HG03135 (cell line): ENCODE measurements around the gene GSG1L.
"Not testable (repeated sequence)": the region's sequence is repeated elsewhere in the genome, so short reads cannot be mapped to it uniquely, and the experiment has no call there.

Source experiments
- ATAC-seq: cut with Tn5 transposase; IDR thresholded peaks from one replicate; pipeline ENCODE4 v1.9.1; 2021; ENCODE audit warnings: mild to moderate bottlenecking, moderate library complexity; ENCODE audit not compliant: unreplicated experiment

The GSG1L gene

DNA sequence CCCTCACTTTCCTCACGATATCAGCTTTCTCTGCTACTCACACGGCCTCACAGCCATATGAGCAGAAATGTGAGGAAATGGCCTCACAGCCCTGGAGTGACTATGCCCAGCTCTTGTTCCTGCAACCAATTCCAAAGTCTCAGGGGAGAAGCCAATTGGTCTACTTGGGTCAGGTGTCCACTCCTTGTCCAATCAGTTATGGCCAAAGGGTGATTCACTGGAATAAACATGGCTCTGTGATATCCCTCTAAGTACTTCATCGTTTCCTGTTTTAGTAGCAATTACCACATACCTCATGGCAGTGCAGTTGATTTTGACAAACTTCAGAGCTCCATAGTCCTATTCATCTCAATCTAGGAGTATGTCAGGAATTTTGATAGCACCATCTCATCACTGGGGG, 318.2 kb downstream of the GSG1L start:
- no peak for ATAC-seq

DNA sequence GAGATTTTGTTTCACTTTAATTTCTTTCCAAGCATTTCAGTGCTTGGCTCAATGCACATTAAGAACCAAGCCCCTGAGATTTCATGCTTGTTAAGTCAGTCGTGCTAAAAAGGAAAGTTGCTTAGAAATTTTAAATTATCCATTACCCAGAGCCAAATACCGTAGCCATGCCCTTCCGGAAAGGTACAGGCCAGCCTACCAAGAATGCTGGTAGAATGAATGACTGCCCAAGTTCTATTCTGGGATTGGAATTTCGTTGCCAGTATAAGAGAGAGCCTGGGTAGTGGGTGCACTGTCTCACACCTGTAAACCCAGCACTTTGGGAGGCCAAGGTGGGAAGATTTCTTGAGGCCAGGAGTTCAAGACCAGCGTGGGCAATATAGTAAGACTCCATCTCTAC, 319.6 kb downstream of the GSG1L start:
- ATAC-seq: no peak

DNA sequence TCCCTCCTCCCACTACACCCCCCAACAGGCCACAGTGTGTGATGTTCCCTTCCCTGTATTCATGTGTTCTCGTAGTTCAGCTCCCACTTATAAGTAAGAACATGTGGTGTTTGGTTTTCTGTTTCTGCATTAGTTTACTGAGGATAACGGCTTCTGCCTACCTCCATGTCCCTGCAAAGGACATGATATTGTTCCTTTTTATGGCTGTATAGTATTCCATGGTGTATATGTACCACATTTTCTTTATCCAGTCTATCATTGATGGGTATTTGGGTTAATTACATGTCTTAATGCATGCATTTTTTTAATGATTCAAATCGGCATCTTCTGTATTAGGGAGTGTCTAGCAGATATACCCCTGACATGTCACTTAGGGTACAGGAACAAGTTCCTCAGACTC, 320.5 kb downstream of the GSG1L start:
- ATAC-seq: not testable (repeated sequence)

DNA sequence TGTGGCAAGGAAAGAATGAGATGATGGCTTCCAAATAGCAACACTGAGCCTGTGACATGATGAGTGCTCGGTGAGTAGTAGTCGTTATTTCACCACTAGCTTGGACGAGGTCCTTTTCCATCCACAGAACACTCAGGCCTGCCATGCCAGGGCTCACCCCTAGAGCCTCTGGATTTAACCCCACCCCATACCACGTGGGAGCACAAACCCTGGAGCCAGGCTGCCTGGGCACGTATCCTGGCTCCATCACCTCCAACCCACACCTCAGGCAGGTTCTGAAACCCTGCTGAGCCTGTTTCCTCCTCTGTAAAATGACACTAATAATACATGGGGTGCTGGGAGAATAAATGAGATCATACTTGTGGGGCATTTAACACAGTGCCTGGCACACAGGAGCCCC, 321.2 kb downstream of the GSG1L start:
- ATAC-seq: no peak

DNA sequence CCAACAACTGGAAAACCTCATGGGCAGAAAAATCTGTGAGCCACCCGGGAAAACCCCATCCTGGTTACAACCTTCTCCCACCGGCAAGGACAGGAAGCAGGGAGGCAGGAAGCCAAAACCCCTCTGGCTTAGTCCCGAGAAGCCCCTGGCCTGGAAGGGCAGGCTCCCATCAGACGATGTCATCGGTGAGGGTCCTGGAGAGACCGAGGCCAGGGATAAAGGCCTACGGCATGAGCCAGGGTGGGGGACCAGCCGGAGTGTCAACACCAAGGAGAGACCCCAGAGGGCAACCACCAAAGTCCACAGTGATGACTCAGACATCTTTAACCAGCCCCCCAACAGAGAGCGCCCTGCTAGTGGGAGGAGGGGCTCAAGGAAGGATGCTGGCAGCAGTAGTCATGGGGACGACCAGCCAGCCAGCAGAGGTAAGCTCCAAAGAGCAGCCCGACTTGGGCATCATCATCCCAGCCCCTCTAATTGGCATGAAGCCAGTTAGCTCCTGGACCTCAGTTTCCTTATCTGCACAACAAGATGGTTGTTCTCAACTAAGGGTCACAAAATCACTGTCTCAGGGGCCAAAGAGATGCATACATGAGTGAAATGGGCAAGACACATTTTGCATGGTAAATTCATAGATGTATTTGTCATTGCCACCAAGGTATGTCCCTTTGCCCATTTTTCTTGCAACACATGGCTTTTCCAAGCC, 322.9 kb downstream of the GSG1L start:
- no peak for ATAC-seq

DNA sequence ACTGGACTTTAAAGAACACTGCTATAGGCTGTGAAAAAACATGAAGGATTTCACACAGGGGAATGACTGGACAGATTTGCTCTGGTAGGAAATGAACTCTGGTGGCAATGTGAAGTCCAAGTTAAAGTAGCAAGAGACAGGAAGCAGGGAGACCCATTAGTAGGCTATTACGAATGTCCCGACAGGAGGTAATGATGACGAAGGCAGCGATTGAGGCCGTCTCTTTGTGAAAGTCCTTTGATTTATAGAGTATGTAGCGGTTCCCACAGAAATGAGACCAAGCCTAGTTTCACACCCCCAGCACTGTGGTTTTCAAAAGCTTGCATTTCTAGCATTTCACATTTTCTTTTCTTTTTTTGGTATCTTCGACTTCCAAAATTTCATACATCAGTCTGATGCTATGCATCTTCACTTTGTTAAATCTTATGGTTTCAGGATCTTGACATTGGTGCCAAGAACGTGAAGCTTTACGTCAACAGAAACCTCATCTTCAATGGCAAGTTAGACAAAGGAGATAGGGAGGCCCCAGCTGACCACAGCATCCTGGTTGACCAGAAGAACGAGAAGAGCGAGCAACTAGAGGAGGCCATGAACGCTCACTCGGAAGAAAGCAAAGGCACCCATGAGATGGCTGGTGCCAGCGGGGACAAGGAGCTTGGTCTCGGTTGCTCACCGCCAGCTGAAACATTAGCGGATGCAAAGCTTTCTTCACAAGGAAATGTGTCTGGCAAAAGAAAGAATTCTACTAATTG, 323.7 kb downstream of the GSG1L start:
- ATAC-seq: no peak

DNA sequence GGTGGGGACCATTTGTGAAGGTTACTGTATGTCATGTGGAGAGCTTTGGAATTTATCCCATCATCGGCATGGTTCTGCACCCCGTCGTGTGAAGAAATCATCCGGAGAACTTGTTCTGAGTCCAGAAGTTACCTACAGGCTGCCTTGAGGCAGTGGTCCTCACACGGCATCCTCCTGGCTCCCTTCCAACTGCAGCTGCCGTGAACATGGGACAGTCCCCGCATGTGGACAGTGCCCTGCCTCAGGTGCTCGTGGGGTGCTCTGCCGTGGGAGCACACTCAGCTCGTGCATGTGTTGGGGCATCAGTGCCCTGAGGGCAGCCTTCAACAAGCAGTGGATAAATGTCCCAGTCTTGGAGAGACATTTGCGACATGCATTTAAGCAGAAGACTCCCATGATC, 324.9 kb downstream of the GSG1L start:
- ATAC-seq: no peak
